ENCODE data around the gene USP2.
"Not testable (repeated sequence)": the region's sequence is repeated elsewhere in the genome, so short reads cannot be mapped to it uniquely, and the experiment has no call there.

Gene USP2

DNA sequence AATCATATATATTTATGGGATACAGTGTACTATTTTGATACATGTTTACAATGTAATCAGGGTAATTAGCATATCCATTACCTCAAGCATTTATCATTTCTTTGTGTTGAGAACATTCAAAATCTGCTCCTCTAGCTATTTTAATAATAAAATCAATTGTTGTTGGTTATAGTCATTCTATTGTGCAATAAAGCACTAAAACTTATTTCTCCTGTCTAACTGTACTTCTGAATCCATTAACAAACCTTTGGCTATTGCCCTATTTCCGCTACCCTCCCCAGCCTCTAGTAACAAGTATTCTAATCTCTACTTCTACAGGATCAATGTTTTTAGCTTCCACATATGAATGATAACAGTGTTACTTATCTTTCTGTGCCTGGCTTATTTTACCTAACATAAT is 15.3 kb upstream of the USP2 start:
- Histone ChIP-seq H3K4me3 (ENCODE audit: low read depth in 1 of 2, low read length in 2 of 2) (no peak overlapping the region), H3K9me3 (ENCODE audit: control insufficient read depth in 1 of 2, low read length in 2 of 2) (peaks cover 7 to 8% of the 10 kb centered on the region in 2 donors), H3K9ac (ENCODE audit: low read depth in 1 of 2, low read length in 2 of 2) (no peak overlapping the region), H3K27ac (ENCODE audit: low read depth, low read length) (no peak overlapping the region), H3K27me3 (ENCODE audit: control insufficient read depth in 1 of 2, insufficient read depth in 2 of 2, low read length in 2 of 2) (no peaks in the 10 kb centered on the region), H3K4me1 (ENCODE audit: control insufficient read depth in 1 of 2, insufficient read depth in 2 of 2, low read length in 2 of 2) (no peaks in the 10 kb centered on the region), H3K36me3 (ENCODE audit: control insufficient read depth in 1 of 2, insufficient read depth in 2 of 2, low read length in 2 of 2) (no peaks in the 10 kb centered on the region)

DNA sequence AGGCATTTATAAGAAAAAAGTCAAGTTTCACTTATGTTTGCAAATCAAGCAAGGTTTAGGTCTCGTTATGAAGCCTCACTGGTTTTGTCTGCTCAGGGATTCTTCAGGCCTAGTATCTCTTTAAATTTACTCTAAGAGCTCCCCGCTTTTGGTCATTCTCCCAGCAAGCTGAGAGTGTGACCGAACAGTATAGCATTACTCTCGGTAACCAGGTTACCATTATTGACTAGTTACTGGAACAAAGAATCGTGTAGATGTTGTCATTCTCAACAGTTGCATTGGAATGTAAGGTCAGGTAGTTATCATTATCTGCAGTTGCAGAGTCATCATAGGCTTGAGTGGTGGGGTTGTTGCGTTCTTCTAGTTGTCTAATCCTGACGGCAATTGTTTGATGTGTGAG is 9.8 kb upstream of the USP2 start:
- Histone ChIP-seq H3K9ac (ENCODE audit: low read depth in 1 of 2, low read length in 2 of 2) (no peak overlapping the region), H3K36me3 (ENCODE audit: control insufficient read depth in 1 of 2, insufficient read depth in 2 of 2, low read length in 2 of 2) (no peaks in the 10 kb centered on the region), H3K27me3 (ENCODE audit: control insufficient read depth in 1 of 2, insufficient read depth in 2 of 2, low read length in 2 of 2) (no peaks in the 10 kb centered on the region), H3K4me3 (ENCODE audit: low read depth in 1 of 2, low read length in 2 of 2) (no peak overlapping the region), H3K4me1 (ENCODE audit: control insufficient read depth in 1 of 2, insufficient read depth in 2 of 2, low read length in 2 of 2) (no peaks in the 10 kb centered on the region), H3K27ac (ENCODE audit: low read depth, low read length) (no peak overlapping the region), H3K9me3 (ENCODE audit: control insufficient read depth in 1 of 2, low read length in 2 of 2) (no peaks in the 10 kb centered on the region)

DNA sequence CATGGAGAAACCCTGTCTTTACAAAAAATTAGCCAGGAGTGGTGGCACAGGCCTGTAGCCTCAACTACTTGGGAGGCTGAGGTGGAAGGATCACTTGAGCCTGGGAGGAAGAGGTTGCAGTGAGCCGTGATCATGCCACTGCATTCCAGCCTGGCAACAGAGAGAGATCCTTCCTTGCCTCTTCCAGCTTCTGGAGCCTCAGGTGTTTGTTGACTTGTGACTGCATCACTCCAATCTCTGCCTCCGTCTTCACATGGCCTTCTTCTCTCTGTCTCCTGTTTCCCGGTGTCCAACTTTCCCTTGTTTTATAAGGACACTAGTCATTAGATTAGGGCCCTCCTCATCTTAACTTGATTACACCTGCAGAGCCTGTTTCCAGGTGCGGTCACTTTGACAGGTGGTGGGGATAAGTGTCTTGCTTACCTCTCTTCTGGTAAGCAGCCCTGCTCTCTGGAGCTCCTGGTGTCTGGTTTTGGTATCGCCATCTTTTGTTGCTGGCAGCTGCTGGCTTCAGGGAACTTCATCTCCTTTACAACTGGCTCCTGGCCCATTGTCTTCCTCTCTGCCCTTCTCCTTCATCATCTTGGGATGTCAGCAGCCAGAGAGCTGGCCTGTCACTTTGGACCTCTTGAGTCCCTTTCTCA is 8.2 kb upstream of the USP2 start:
- H3K9ac ChIP-seq (ENCODE audit: low read depth in 1 of 2, low read length in 2 of 2), result no peak overlapping the region
- no peaks in the 10 kb centered on the region for H3K4me1 ChIP-seq (ENCODE audit: control insufficient read depth in 1 of 2, insufficient read depth in 2 of 2, low read length in 2 of 2)
- no peak overlapping the region for H3K4me3 ChIP-seq (ENCODE audit: low read depth in 1 of 2, low read length in 2 of 2)
- H3K27ac ChIP-seq (ENCODE audit: low read depth, low read length), result no peak overlapping the region
- no peaks in the 10 kb centered on the region for H3K9me3 ChIP-seq (ENCODE audit: control insufficient read depth in 1 of 2, low read length in 2 of 2)
- H3K36me3 ChIP-seq (ENCODE audit: control insufficient read depth in 1 of 2, insufficient read depth in 2 of 2, low read length in 2 of 2), result no peaks in the 10 kb centered on the region
- no peaks in the 10 kb centered on the region for H3K27me3 ChIP-seq (ENCODE audit: control insufficient read depth in 1 of 2, insufficient read depth in 2 of 2, low read length in 2 of 2)

DNA sequence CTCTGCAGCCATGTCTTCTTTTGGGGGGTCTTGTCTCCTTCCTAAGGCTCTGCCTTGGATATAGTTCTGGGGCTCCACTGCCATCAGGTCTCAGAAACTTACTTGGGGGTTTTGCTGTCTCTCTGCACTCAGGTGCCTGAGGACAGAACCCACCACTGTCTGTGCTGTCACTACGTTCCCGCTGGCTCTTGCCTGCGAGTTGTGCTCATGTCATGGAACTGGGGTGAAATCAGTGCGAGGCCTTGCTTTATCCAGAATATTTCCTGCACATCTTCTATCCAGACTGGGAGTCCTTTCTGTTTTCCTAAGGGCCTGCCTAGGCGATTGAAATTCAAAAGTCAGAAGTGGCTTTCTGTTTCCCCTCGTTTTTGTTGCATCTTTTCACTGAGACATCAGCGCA is 6.6 kb upstream of the USP2 start:
- Histone ChIP-seq H3K27ac (ENCODE audit: low read depth, low read length) (no peak overlapping the region), H3K4me3 (ENCODE audit: low read depth in 1 of 2, low read length in 2 of 2) (no peak overlapping the region), H3K9me3 (ENCODE audit: control insufficient read depth in 1 of 2, low read length in 2 of 2) (no peaks in the 10 kb centered on the region), H3K36me3 (ENCODE audit: control insufficient read depth in 1 of 2, insufficient read depth in 2 of 2, low read length in 2 of 2) (no peaks in the 10 kb centered on the region), H3K27me3 (ENCODE audit: control insufficient read depth in 1 of 2, insufficient read depth in 2 of 2, low read length in 2 of 2) (no peaks in the 10 kb centered on the region), H3K9ac (ENCODE audit: low read depth in 1 of 2, low read length in 2 of 2) (no peak overlapping the region), H3K4me1 (ENCODE audit: control insufficient read depth in 1 of 2, insufficient read depth in 2 of 2, low read length in 2 of 2) (no peaks in the 10 kb centered on the region)

DNA sequence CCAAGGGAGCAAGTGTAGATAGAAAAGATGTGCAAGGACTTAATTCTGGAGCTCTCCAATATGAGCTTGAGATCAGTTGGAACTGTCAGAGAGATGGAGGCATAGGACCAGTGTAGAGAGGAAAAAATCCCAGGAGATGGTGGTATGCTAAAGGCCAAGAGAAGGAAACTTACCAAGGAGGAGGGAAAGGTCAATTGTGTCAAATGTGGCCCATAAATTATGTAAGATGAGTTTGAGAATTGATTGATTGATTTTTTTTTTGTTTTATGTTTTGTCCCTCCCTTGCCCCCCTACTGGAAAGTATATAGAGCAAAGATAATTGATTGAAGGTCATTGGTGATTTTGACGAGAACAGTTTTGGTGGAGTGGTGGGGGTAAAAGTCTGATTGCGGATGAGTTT is 2.8 kb upstream of the USP2 start:
- H3K9me3 ChIP-seq (ENCODE audit: control insufficient read depth in 1 of 2, low read length in 2 of 2), result no peaks in the 10 kb centered on the region
- peaks cover 15 to 16% of the 10 kb centered on the region in 2 donors for H3K4me1 ChIP-seq (ENCODE audit: control insufficient read depth in 1 of 2, insufficient read depth in 2 of 2, low read length in 2 of 2)
- H3K9ac ChIP-seq (ENCODE audit: low read depth in 1 of 2, low read length in 2 of 2), result no peak overlapping the region
- H3K27me3 ChIP-seq (ENCODE audit: control insufficient read depth in 1 of 2, insufficient read depth in 2 of 2, low read length in 2 of 2), result peaks cover 0 to 6% of the 10 kb centered on the region in 2 donors
- no peak overlapping the region for H3K4me3 ChIP-seq (ENCODE audit: low read depth in 1 of 2, low read length in 2 of 2)
- no peaks in the 10 kb centered on the region for H3K36me3 ChIP-seq (ENCODE audit: control insufficient read depth in 1 of 2, insufficient read depth in 2 of 2, low read length in 2 of 2)
- H3K27ac ChIP-seq (ENCODE audit: low read depth, low read length), result no peak overlapping the region

DNA sequence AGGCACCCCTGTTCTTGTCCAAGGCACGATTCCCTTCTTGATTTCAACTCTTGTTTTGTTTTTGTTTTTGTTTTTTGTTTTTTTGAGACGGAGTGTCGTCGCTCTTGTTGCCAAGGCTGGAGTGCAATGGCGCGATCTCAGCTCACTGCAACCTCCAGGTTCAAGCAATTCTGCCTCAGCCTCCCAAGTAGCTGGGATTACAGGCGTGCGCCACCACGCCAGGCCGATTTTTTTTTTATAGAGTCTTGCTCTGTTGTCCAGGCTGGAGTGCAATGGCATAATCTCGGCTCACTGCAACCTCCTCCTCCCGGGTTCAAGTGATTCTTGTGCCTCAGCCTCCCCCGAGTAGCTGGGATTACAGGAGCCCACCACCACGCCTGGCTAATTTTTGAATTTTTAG is 1.0 kb upstream of the USP2 start:
- not testable (repeated sequence) for H3K36me3 ChIP-seq (ENCODE audit: control insufficient read depth in 1 of 2, insufficient read depth in 2 of 2, low read length in 2 of 2); H3K9me3 ChIP-seq (ENCODE audit: control insufficient read depth in 1 of 2, low read length in 2 of 2); H3K27ac ChIP-seq (ENCODE audit: low read depth, low read length); H3K4me3 ChIP-seq (ENCODE audit: low read depth in 1 of 2, low read length in 2 of 2); H3K9ac ChIP-seq (ENCODE audit: low read depth in 1 of 2, low read length in 2 of 2); H3K27me3 ChIP-seq (ENCODE audit: control insufficient read depth in 1 of 2, insufficient read depth in 2 of 2, low read length in 2 of 2)
- peaks cover 15 to 16% of the 10 kb centered on the region in 2 donors for H3K4me1 ChIP-seq (ENCODE audit: control insufficient read depth in 1 of 2, insufficient read depth in 2 of 2, low read length in 2 of 2)

DNA sequence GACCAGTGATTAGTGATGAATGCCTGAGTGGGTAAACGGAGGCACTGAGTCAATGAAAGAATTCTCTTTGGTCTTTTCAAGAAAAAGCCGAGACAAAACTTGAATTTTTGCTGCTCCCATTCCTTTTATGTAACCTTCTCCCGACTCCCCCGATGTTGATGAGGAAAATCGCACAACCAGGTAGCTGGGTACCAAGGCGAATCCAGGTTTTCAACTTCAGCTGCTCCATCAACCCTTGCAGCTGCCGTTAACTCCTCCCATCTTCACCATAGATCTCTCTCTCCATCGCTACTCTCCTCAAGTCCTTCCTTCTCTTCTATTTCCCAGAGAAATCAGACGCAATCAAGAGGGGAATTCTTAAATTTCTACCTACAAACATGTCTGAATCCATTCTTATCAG is 611 bp upstream of the USP2 start:
- Histone ChIP-seq H3K4me3 (ENCODE audit: low read depth in 1 of 2, low read length in 2 of 2) (peak overlapping the region; percentile 79 to 81), H3K4me1 (ENCODE audit: control insufficient read depth in 1 of 2, insufficient read depth in 2 of 2, low read length in 2 of 2) (peaks cover 15 to 16% of the 10 kb centered on the region in 2 donors), H3K9ac (ENCODE audit: low read depth in 1 of 2, low read length in 2 of 2) (peak overlapping the region in 1 of 2 donors; percentile 20), H3K9me3 (ENCODE audit: control insufficient read depth in 1 of 2, low read length in 2 of 2) (no peaks in the 10 kb centered on the region), H3K27ac (ENCODE audit: low read depth, low read length) (no peak overlapping the region), H3K27me3 (ENCODE audit: control insufficient read depth in 1 of 2, insufficient read depth in 2 of 2, low read length in 2 of 2) (peaks cover 0 to 6% of the 10 kb centered on the region in 2 donors), H3K36me3 (ENCODE audit: control insufficient read depth in 1 of 2, insufficient read depth in 2 of 2, low read length in 2 of 2) (no peaks in the 10 kb centered on the region)

DNA sequence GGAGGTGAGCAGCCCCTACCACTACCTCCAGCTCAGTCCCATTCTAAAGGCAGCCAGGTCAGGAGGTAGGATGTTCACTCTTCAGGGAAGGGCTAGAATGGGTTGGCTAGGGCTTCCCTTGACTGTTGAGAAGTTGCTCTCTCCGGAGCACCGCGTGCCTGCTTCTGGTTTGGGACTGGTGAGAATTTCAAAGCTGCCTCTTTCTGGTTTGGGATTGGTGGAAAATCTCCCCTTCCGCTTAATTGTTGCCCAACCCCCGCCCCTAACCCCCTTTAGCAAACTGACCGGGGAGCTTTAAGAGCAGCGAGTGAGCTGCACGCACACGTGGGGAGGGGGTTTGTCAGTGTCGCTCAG is 686 bp downstream of the USP2 start:
- Histone ChIP-seq H3K27ac (ENCODE audit: low read depth, low read length) (no peak overlapping the region), H3K4me3 (ENCODE audit: low read depth in 1 of 2, low read length in 2 of 2) (peak overlapping the region; percentile 79 to 81), H3K4me1 (ENCODE audit: control insufficient read depth in 1 of 2, insufficient read depth in 2 of 2, low read length in 2 of 2) (peaks cover 15 to 16% of the 10 kb centered on the region in 2 donors)

DNA sequence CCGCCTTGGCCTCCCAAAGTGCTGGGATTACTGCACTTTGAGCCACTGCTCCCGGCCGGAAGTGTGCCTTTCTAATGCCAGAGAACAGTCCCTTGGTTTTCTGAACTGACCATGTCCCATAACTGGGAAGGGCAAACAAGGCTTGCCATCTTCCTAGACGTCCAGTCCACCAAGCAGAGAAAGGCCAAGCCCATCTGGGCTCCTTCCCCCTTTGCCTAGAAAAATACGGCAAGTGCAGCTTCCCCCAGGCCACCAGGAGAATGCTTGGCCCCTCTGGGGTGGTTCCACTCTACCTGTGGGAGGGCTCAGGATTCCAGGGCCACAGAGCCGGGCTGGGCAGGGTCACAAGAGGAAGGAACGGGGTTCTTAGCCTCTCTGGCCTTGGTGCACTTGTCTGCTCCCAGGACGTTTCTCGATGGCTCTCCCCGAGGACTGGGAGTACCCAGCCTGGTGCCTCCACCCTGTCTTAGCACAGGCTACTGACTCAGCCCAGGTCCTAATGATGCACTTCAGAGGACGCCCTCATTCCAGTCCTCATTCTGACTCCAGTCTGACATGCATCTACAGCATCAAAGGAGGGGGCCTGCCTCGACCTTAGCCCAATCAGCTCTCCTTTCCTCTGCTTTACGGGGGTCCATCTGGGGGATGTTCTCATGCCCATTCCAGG is 1.2 kb downstream of the USP2 start:
- H3K4me3 ChIP-seq (ENCODE audit: low read depth in 1 of 2, low read length in 2 of 2), result no peak overlapping the region
- peaks cover 0 to 6% of the 10 kb centered on the region in 2 donors for H3K27me3 ChIP-seq (ENCODE audit: control insufficient read depth in 1 of 2, insufficient read depth in 2 of 2, low read length in 2 of 2)
- no peak overlapping the region for H3K27ac ChIP-seq (ENCODE audit: low read depth, low read length)
- H3K4me1 ChIP-seq (ENCODE audit: control insufficient read depth in 1 of 2, insufficient read depth in 2 of 2, low read length in 2 of 2), result peaks cover 15 to 16% of the 10 kb centered on the region in 2 donors
- H3K9me3 ChIP-seq (ENCODE audit: control insufficient read depth in 1 of 2, low read length in 2 of 2), result no peaks in the 10 kb centered on the region
- no peaks in the 10 kb centered on the region for H3K36me3 ChIP-seq (ENCODE audit: control insufficient read depth in 1 of 2, insufficient read depth in 2 of 2, low read length in 2 of 2)
- H3K9ac ChIP-seq (ENCODE audit: low read depth in 1 of 2, low read length in 2 of 2), result no peak overlapping the region

More for the DNA sequence above, 686 bp downstream of the USP2 start:
- H3K36me3 ChIP-seq (ENCODE audit: control insufficient read depth in 1 of 2, insufficient read depth in 2 of 2, low read length in 2 of 2), result no peaks in the 10 kb centered on the region
- no peaks in the 10 kb centered on the region for H3K9me3 ChIP-seq (ENCODE audit: control insufficient read depth in 1 of 2, low read length in 2 of 2)
- peak overlapping the region; percentile 55 for H3K9ac ChIP-seq (ENCODE audit: low read depth in 1 of 2, low read length in 2 of 2)
- peaks cover 0 to 6% of the 10 kb centered on the region in 2 donors for H3K27me3 ChIP-seq (ENCODE audit: control insufficient read depth in 1 of 2, insufficient read depth in 2 of 2, low read length in 2 of 2)

DNA sequence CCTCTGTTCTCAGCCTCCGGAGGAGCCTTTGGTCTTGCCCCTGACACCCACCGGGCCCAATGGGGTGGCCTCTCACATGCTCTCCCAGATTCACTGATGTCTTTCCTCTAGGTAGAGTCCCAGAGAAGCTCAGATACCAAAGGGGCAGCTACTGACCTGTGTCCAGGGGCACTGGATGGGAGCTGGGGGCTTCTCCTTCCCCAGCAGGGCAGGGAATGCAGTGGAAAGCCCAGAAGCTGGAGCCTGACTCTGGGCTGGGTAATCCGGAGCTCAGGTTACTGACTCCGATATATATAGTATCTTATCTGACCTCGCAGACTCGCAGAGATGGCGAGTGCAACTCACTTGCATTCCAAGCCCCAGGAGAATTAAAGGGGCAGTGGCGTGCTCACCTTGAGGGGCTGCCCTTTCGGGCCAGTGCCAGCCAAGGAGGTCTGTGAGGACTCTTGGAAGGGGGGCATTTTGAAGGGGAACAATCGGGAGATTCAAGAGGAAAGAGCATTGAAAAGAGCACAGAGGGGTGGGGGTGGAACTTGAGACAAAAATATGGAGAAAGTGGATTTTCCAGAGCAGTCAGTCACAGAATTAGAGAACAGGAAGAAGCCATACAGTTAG is 2.5 kb downstream of the USP2 start:
- Histone ChIP-seq H3K27me3 (ENCODE audit: control insufficient read depth in 1 of 2, insufficient read depth in 2 of 2, low read length in 2 of 2) (peaks cover 0 to 6% of the 10 kb centered on the region in 2 donors), H3K9me3 (ENCODE audit: control insufficient read depth in 1 of 2, low read length in 2 of 2) (no peaks in the 10 kb centered on the region), H3K4me3 (ENCODE audit: low read depth in 1 of 2, low read length in 2 of 2) (no peak overlapping the region), H3K9ac (ENCODE audit: low read depth in 1 of 2, low read length in 2 of 2) (no peak overlapping the region), H3K4me1 (ENCODE audit: control insufficient read depth in 1 of 2, insufficient read depth in 2 of 2, low read length in 2 of 2) (peaks cover 16 to 18% of the 10 kb centered on the region in 2 donors), H3K36me3 (ENCODE audit: control insufficient read depth in 1 of 2, insufficient read depth in 2 of 2, low read length in 2 of 2) (no peaks in the 10 kb centered on the region), H3K27ac (ENCODE audit: low read depth, low read length) (no peak overlapping the region)

All from duodenal mucosa (tissue), 2 donors.